Activated T-cell treated with anti-CD3 and anti-CD28 coated beads for 48 hours (primary cell): ENCODE results near the gene ATP6V0A4.
A peak's percentile ranks its signal among the peaks of the same experiment; 100 is the strongest.
"Not testable (repeated sequence)": the region's sequence is repeated elsewhere in the genome, so short reads cannot be mapped to it uniquely, and the experiment has no call there.

Experiments
- DNase-seq: peaks from one replicate; pipeline ENCODE4 v3.0.0-alpha.2; 2020; ENCODE audit warnings: low read depth

ATP6V0A4 gene

DNA sequence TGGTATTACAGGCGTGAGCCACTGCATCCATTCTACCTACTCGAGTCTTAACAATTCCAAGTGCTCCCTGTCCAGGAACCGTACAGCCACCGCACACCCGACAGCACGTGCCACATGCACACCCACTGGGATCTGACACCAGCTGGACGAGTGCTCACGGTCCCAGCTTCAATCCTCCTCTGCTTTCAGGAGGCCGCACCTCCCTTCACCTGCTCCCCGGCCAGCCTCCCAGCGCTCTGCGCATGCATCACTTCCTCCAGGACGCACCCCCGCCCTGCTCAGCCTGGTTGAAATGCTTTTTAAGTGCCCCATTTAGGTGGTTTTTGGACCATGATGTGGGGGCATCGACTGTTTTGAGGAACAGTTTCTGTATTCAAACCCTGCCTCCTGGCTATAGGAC, 47.5 kb downstream of the ATP6V0A4 start:
- DNase-seq: no peak

DNA sequence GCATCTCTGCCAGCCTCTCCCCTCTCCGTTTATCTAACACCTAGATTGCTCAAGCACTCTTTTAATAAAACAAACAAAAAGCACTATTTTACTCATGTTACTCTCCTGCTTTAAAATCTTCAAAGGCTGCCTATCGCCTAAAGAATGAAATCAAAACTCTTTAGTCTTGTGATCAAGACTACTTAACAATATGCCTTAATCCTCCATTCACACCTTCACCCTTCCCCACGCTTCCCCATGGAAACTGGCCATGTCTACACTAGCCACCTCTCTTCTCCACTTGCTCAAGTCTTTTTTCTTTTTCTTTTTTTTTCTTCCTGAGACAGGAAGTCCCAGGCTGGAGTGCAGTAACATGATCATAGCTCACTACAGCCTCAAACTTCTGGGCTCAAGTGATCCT, 48.0 kb downstream of the ATP6V0A4 start:
- DNase-seq: no peak

DNA sequence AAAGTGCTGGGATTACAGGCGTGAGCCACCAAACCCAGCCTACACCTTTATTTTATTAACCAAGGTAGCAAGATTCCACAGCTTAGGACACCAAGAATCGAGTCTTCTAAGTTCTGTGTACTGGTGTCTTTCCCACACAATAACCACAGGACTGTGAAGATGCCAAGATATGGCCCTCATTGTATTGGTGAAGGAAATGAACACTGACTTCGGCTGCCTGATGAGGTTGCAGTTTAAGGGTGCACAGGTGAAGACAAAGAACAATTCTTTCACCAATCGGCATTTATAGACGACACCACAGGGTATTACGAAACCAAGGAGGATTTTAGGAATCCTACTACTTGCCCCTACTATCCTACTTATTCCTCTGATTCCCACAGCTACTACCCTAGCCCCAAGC, 49.3 kb downstream of the ATP6V0A4 start:
- no peak for DNase-seq

DNA sequence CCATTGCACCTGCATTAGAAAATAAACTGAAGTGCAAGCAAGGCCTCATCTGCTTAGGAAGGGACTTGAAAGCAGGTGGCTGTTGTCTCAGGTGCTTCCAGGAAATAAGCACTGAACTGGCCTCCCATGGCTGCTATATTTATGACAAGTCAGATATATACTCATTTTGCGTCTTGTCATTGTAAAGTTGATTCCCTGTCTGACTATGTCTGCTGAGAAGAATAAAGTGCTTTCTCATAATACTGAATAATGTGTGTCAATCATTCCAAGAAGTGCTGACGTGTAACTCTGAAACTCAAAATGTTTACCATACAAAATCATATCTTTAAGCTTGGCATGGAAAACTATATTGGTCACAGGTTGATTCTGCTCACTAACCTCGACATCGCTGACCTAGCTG, 51.9 kb downstream of the ATP6V0A4 start:
- no peak for DNase-seq

DNA sequence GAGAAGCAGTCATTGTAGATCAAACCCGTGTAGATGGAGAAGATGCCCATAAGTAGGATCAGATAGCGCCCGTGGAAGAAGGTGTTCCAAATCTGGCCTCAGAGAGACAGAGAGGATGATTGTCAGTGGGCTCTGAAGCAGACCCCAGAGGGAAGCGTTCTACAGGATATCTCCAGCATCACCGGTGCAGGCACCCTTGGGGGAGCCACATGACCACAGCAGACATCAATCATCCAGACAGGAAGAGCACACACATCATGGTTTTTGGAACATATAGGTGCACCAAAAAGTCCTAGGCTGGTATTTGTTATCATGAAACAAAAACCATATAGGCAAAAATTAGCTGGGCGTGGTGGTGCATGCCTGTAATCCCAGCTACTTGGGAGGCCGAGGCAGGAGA, 52.8 kb downstream of the ATP6V0A4 start:
- DNase-seq: no peak

GRCh38 chr7:138741453-138741735, 56.6 kb downstream of the ATP6V0A4 start:
- no peak for DNase-seq

- DNase-seq: no peak
Measured at GRCh38 chr7:138739859-138740258, 58.1 kb downstream of the ATP6V0A4 start.

DNA sequence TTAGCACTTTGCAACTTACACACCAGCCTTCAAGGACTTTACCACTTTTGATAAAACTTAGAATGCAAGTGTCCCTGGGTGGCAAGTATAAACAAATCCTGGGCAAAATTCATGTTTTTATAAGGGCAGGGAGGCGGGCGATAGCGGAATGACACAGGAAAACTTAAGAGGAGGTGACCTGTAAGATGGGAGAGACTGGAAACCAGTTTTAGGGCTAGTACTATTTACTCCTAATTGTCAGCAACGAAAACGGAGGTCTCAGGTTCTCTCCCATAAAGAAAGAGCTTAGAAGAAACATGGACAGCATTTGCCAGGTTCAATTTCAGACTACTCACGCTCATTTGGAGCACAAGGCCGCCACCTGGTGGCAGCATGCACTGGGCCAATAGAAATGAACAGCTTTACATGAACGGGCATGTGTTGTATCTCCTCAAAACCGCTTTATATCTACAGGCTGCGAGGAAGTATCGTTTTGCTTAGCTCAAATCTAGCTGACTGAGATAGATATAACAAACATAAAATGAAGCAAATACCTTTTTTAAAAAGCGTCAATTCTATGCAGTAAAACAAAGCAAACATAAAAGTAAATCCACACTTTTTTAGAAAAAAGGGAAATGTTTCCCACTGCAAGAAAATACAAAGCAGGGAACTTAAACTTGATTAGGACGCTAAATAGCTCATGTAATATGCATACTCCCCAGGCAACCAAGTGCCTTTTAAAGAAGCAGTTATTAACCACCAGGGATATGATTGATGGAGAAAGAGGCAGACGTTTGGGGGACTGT, 59.3 kb downstream of the ATP6V0A4 start:
- peak; percentile 78 for DNase-seq

DNA sequence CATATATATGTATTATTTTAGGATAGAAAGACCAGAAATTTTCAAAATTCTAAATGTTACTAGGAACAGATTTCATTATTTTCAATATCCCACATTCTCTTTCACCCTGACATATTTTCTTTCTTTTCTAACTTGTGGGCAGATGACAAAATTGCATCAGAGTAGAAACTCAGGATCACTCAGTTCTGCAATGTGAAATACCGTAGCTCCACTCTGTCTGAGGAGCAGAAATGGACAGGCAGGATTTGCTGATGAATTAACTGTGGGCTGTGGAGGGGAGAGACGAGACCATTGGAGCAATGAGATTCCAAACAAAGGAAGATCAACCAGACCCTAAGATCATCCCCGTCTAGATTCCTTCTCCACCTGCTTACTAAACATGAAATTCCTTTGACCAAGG, 59.9 kb downstream of the ATP6V0A4 start:
- DNase-seq: no peak

DNA sequence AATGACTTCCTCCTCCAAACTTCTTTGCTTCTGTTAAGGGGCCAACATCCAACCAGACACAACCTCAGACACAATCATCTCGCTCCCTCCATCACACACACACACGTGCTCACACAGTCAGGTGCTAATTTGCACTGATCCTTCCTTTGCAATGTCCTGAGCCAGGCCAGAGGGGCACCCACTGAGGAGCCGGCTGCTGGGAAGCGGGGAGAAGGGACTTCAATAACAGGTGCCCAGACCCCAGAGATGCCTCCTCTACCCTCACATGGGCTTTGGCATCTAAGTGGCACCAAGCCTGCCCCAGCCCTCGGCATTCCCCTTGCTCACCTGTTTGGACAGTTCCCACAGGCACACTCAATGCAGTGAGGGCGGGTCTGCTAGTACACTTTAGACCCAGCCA, 62.6 kb downstream of the ATP6V0A4 start:
- DNase-seq: no peak

DNA sequence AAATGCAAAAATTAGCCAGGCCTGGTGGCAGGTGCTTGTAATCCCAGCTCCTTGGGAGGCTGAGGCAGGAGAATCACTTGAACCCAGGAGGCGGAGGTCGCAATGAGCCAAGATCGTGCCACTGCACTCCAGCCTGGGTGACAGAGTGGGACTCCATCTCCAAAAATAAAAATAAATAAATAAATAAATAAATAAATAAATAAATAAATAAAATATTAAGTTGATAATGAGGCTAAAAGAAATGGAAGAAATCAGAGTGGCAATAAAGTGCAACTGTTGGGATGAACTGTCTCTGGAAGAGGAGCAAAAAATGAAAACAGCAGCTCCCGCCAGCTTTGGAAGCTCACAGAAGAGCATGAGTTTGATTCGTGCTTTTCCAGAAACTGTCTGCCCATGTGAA, 66.3 kb downstream of the ATP6V0A4 start:
- not testable (repeated sequence) for DNase-seq

- DNase-seq: no peak
Measured at GRCh38 chr7:138729444-138729843, 68.6 kb downstream of the ATP6V0A4 start.

DNA sequence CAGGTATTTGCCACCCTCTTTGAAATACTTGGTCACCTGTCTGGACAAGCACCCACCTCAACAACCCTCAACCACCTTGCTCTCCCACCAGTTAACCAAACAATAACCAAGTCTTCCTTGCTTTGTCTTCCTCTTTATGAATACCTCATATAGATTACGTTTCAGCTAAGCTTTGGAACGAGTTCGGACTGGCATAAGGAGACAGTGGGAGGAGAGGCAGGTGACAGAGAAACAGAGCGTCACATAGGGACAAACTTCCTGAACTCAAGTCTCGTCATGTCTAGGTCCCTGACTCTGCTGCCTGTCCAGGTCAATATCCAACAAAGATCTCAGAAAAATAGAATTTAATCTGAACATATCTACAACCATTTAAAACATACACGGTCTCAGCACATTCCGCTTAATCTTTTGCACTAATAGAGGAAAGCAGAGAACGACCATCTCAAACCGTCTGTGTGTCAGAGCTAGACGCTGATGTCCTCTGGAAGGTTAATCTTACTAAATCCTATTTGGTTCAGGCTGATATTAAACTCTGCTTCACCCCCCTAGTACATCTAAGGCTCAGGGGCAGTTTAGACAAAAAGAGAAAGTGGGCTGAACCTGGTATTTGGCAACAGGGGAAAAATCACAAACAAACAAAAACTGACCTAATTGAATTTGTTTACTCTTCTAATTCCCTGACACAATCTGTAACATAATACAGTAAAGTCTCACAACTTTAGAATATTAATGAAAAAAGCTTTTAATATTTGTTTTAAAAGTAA, 70.5 kb downstream of the ATP6V0A4 start:
- no peak for DNase-seq

DNA sequence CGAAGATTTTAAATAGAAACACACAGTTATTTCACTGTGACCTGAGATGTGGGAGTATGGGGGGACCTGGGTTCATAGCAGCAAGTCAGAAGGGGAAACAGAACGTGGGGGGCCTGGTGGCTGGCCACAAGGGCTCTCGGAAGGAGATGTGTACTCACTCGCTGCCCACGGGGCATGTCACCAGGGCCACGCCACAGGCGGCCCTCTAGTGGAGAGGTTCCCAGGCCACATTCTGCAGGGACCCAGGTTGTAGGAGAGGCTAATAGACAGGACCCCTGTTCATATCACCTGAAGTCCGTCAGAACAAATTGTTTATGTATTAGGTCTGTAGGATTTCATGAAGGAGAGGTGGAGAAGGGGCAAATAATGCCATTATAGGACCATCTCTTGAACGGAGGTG, 71.7 kb downstream of the ATP6V0A4 start:
- peak; percentile 11 for DNase-seq

DNA sequence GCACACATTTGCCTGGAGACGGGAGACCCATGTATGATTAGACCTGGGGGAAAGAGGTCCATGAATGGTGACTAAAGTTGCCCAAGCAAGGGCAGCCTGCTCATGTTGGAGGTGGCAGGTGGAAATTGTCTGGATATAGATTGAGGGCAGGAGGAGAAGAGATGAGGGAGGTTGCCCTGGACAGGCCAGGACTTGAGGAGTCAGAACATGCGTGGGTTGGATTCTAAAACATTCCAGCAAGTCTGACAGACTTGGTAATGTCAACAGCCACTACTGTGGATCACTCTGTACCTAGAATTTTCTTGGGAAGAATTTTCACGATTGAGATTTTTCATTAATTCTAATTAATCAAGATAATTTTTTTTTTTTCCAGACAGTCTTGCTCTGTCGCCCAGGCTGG, 77.7 kb downstream of the ATP6V0A4 start:
- no peak for DNase-seq

GRCh38 chr7:138716889-138717288, 81.1 kb downstream of the ATP6V0A4 start:
- no peak for DNase-seq

GRCh38 chr7:138713191-138713590, 84.8 kb downstream of the ATP6V0A4 start:
- no peak for DNase-seq

DNA sequence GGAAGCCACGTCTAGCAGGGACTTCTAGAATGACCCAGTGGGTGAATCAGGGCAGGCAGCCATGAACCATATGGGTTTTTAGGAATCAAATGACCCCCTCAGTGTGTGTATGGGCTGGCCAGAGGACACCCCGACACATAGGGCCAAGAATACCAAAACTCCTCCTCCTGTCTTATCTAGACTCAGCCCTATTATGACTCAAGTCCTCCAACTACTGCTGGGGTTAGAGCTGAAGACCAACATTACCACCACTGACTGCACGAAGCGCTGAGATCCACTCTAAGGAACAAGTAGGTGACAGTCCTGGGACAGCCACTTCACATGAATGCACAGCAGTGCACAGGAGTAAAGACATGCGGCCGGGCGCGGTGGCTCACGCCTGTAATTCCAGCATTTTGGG, 85.3 kb downstream of the ATP6V0A4 start:
- DNase-seq: no peak

DNA sequence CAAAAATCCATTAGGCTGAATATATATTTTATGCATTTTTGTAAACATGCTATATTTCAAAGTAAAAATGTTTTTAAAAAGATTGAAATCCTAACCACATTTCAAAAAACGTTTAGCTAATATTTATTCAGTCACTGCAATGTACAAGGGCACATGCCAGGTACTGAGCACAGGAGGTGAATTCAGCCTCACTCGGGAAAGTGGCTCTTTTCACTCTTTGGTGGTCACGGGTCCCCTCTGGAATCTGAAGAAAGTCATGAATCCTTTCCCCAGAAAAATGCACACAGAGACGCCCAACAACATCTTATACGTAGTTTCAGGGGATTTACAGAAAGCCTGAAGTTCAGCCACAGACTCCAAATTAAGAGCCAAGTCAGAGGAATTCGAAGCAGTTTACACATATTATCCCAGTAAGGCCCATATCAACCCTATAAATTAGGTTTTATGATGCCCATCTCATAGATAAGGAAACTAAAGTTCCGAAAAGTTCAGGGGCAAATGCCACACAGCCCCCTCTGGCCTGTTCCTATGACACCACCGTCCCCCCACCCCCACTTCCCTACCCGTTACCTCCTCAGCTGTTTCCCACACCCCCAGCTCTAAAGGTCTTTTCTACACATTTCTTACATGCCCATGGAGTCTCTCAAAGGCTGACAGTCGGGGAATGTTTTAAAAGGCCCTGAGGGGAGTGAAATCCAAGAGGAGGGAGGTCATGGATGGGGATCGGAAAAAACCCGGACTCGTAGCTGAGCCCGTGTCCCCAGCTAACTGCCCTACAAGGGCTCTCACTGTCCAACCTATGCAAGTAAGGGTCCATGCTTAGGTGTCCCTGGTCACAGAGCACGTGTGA, 87.2 kb downstream of the ATP6V0A4 start:
- no peak for DNase-seq

- DNase-seq: no peak
Measured at GRCh38 chr7:138705167-138705566, 92.8 kb downstream of the ATP6V0A4 start.

GRCh38 chr7:138701537-138701923, 96.5 kb downstream of the ATP6V0A4 start:
- DNase-seq: no peak

DNA sequence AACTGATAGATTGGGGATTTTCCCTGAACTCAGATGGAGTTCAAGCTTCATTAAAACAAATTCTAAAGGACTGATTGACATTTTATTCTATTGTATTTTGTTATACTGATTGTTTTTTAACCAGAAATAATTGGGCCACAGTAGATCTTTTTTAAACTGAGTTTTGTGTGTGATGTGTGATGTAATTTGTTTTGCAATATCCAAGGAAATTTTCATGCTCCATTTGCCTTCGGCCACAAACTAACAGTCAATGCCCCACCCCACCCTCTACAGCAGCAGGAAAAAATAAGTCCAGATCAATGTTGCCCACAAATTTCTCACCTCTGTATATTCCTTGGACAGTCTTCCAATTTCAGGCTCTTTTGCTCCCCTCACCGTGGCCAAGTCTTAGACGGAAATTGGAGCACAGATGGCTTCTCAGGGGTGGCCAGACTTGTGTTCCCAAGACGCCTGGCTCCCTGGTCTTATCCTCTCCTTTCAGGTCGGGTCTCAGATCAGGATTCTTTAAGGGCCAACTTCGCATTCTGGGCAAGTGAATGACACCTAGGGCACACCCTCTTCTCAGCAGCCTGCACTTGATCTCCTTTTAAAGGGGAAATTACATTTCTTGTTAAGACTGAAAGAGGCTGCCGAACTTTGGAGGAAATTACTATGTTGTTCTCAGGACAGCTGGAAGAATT, 97.0 kb downstream of the ATP6V0A4 start, which contains the start of gene SVOPL:
SVOPL (minus strand) TSS at position 506 of the 680 bp plus-strand sequence. CDS start 22,317 bp downstream, outside the sequence.
- no peak for DNase-seq
